NCI-H1694 (cell line): Measurements from ENCODE around the gene BCL2L13.

ENCODE experiments used
- DNase-seq: peaks from one replicate; lab custom pipeline; 2025; lab: John Stamatoyannopoulos, UW

BCL2L13 gene

DNA sequence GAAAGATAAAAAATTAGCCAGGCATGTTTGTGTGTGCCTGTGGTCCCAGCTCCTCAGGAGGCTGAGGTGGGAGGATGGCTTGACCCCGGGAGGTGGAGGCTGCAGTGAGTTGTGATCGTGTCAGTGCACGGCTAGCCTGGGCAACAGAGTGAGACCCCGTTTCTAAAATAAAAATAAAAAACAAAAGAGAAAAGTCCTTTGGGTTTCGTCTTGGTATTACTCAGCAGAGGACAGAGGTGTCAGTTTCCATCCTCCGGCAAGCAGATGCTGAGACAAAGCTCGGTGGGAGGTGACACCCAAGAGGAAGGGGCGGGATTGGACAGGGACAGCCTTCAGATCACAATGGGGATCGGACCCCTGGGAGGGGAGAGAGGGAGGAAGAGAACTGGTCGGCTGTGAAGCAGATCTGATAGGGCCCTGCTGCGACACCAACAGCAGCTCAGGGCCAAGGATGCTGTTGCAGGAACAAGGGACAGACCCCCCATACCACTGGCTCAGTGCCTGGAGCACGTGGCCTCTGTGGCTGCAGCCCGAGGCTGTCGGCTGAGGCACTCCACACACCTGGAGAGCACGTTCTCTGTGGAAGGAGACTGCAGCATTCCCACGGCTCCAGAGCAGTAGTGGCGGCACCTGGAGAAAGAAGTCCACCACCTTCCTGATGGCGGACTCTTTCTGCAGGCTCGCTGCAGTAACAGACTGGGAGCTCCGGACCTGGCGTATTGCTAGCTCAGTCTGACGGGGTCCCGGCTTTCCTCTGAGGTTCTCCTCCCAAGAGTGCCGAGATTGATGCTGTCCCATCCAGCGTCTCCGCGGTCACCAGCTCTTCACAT, 140.9 kb downstream of the BCL2L13 start:
- DNase-seq: no peak

DNA sequence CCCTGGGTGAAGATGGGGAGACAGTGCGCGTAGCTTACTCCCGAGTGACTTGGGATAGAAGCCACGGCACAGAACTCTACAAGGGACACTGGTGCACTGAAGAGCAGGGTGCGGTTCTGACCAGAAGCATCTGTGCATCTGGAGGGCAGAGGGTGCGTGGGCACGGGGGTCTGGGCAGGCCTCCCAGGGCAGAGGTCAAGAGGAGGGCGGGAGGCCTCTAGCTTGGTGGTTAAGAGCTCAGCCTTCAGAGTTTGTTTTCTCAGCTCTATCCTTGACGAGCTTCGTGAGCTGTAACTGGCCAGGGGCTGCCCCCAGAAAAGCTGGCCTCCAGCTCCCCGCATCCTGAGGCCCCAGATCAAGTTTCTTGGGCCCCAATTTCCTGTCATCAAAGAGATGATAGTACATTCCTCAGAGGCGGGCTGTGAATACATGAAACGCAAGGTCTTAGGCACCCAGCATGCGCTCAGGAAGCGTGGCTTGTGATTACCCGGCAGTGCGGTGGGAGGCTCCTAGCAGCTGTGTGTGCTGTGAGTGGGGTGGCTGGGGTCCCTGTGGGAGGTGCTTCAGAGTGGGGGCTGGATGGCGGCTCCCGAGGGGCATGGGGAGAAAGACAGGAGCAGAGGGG, 141.7 kb downstream of the BCL2L13 start:
- no peak for DNase-seq
